Left ventricle myocardium superior (tissue), 1 donor: ENCODE data around the gene GSTM1. TPM values are rescaled to one million over a fixed set of nuclear protein-coding genes. Genes with fewer than 3 reads are reported as not detected.

Source experiments
- ATAC-seq: fragments of 200-7000 bp; cut with Tn5 transposase; one replicate; pipeline ENCODE4 v1.9.1; 2020; ENCODE audit warnings: mild to moderate bottlenecking, moderate library complexity
- DNase-seq: peaks from one replicate; pipeline ENCODE4 v3.0.0-alpha.2; 2020
- intact Hi-C: fragments of 100-400 bp; cut with micrococcal nuclease; formaldehyde crosslinking; loops from one replicate; pipeline ENCODE4 v1.11.0; 2022
- long read RNA-seq: library from polyadenylated mRNA; unstranded; transcript quantifications from one replicate; pipeline ENCODE4 v2.0.0, GENCODE V29; 2021
- total RNA-seq: library from RNA; stranded (reverse); fragmentation: NEBNext Ultra II Directional; extraction: Animal tissue kit (Norgen Biotek cat#: 25700); gene quantifications from one replicate; pipeline ENCODE4 v1.2.1, GENCODE V29; 2021
- donor health status: DM: no; HTN: yes; CAD: no; lungs with severe emphysema.

Gene GSTM1
- not detected for total RNA-seq
- long read RNA-seq, partial matches to known transcripts = 0 of 1 reads
- long read RNA-seq, other reads (novel, unspliced or antisense) = 1 of 1 reads

GRCh38 chr1:109687641-109688499 is at the start of gene GSTM1:
TSS of gene GSTM1 (plus strand) at chr1:109687817. CDS start at chr1:109687874, 57 bp downstream.
- intact Hi-C loops = no loop called here
- DNase-seq (no peak), ATAC-seq (no peak)

DNA sequence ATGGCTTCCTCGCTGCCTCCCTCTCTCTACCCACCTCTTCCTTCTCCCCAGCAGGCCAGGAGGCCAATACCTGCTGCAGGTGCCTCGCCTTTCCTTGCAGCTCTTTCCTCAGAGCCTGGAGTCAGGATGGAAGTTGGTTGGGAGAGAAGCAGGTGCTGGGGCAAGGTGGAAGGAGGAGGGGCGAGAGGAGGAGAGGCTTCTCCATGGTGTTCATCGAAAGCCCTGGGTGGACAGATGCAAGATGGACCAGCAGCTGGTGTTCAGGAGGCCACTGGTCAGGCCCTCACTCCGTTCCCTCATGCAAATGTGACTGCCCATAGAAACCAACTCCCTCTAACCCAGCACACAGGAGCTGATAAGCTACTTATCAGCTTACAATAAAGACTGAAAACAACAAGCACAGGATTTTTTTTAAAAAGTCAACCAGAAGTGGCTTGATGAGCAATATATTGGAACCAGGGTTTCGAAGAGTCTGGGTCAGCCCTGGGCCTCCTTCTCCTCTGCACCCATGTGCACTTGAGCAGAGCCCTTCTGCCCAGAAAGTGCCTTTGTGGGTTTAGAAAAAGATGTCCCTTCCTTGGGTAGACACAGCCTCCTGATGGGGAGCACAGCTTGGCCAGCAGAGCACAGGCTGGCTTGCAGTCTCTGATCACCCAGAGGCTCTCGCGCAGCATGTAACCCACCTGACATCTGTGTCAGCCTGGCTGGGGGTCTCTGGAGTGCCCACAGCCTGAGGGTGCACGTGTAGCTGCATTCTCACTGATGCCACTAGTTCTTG is 48.4 kb upstream of the GSTM1 start:
- no peak for DNase-seq
- intact Hi-C loops = no loop called here
- no peak for ATAC-seq

DNA sequence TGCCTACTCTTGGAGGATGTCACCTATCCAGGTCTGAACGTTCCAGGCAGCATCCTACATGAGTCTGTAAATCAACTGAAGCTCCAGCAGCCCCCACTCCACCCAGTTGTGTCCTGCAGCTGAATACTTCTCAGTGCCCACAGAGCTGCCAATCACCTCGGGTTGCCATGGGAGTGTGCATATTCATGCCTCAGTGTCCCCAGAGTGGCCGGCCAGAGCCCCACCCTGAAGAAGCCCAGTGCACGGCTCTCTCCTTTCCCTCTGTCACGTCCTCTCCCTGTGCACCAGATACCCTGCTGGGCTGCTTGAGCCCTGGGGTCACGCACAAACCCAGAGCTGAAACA is 47.8 kb upstream of the GSTM1 start:
- DNase-seq (no peak), ATAC-seq (no peak)
- intact Hi-C loops = loop anchor here (5.0 kb wide), 2 partner anchors 93 to 132 kb away; partner anchors contain the start of gene GNAI3

DNA sequence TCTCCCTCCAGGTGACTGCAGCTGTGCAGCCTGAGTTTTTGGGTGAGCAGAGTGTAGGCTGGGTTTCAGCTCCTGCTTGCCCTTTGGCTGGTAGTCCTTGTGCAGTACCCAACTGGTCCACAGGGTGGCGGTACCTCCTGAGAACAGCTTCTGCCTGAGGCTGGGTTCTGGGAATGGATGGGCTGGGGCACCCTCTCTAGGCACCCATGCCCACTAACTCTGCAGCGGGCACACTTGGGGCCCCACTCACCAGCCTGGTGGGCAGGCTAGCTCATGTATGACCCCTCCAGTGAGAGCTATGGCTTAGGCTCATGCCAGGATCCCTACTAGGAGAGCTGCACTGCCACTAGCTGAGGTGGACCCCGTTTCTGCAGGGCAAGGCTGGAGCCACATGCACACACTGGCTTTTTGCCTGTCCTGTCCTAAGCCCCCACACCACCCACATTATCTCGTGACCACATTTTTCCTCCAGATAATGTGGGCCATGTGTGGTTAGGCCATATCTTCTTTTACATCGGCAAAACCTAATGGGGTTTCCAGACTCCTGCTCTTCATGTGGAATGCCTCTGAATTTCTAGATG is 47.2 kb upstream of the GSTM1 start:
- peak; percentile 91 for DNase-seq
- ATAC-seq = peak; percentile 64
- intact Hi-C loops = loop anchor here (5.0 kb wide), 2 partner anchors 93 to 132 kb away; partner anchors contain the start of gene GNAI3

DNA sequence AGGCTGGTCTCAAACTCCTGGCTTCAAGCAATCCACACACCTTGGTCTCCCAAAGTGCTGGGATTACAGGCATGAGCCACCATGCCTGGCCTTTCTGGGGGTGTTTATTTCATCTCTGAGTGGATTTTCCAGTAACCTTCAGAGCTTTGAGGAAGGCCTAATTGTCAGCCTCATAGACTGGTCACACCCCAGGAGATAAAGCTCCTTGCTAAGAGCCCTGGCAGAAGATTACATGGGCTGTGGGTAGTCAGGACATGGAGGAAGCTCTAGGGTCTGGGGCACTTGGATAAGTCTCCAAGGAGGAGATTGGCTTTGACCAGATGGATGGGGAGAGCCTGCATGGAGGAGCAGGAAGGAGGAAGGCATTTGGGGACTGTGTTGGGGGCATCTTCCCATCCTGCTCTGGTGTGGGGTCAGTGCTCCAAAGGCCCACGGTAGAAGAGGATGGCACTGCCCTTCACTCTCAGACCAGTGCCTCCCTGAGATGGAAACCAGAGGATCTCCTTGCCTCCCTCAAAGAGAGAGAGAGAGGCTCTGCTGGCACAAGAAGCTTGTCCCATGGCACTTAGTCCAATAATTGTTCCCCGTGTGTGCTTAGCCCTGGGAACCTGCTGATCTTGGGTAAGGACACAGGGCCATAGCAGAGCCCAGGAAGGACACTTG is 46.4 kb upstream of the GSTM1 start:
- no peak for ATAC-seq
- intact Hi-C loops = loop anchor here (5.0 kb wide), 2 partner anchors 94 to 131 kb away; partner anchors contain the start of gene GNAI3
- DNase-seq = no peak

DNA sequence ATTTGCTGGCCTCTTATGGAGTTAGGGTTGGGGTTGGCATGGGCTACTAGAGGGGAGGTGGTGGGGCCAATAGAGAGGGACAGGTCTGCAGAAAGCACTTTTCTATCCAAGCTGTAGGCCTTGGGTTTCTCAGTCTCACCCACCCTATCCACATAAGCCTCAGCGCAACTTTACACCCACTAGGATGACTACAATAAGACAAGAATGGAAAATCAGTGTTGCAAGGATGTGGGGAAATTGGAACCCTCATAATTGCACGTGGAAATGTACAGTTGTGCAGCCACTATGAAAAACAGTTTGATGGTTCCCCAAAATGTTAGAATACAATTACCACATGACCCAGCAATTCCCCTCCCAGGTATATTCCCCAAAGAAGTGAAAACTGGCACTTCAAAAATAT is 45.8 kb upstream of the GSTM1 start:
- ATAC-seq (no peak), DNase-seq (no peak)
- intact Hi-C loops = loop anchor here (5.0 kb wide), 2 partner anchors 95 to 130 kb away; partner anchors contain the start of gene GNAI3

GRCh38 chr1:109642626-109643025 is 45.0 kb upstream of the GSTM1 start:
- DNase-seq = no peak
- intact Hi-C loops = loop anchor here (5.0 kb wide), 2 partner anchors 95 to 130 kb away; partner anchors contain the start of gene GNAI3
- no peak for ATAC-seq

- intact Hi-C loops = loop anchor here (5.0 kb wide), 2 partner anchors 96 to 129 kb away; partner anchors contain the start of gene GNAI3
- peak; percentile 90 for ATAC-seq
- DNase-seq = peak; percentile 91
These were observed 44.0 kb upstream of the GSTM1 start for GRCh38 chr1:109643385-109644230.

GRCh38 chr1:109644670-109645069 is 42.9 kb upstream of the GSTM1 start:
- intact Hi-C loops = loop anchor here (5.0 kb wide), 2 partner anchors 97 to 128 kb away; partner anchors contain the start of gene GNAI3
- DNase-seq (no peak), ATAC-seq (no peak)

GRCh38 chr1:109649491-109649914 is 38.1 kb upstream of the GSTM1 start:
- DNase-seq (no peak), ATAC-seq (peak; percentile 47)
- intact Hi-C loops = no loop called here

GRCh38 chr1:109650609-109651008 is 37.0 kb upstream of the GSTM1 start:
- DNase-seq (no peak), ATAC-seq (no peak)
- intact Hi-C loops = no loop called here

DNA sequence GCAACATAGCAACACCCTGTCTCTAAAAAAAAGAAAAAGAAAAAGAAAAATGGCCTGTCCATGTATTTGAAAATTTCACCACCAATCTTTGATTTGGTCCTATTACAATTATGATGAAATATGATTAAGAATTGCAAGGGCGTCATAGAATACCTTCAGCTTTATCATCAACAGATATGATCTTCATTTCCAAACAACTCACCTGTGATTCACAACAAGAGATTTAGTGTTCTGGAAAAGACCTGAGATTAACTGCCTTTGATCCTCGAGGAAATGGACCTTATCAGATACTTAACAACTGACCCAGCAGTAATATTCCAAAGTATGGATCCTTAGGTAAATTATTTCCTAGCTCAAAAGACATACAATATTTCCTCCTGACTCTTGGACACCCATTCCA is 35.2 kb upstream of the GSTM1 start:
- DNase-seq = no peak
- ATAC-seq = no peak
- intact Hi-C loops = no loop called here

- ATAC-seq (no peak), DNase-seq (no peak)
- intact Hi-C loops = no loop called here
These were observed 34.3 kb upstream of the GSTM1 start for GRCh38 chr1:109653306-109653705.

DNA sequence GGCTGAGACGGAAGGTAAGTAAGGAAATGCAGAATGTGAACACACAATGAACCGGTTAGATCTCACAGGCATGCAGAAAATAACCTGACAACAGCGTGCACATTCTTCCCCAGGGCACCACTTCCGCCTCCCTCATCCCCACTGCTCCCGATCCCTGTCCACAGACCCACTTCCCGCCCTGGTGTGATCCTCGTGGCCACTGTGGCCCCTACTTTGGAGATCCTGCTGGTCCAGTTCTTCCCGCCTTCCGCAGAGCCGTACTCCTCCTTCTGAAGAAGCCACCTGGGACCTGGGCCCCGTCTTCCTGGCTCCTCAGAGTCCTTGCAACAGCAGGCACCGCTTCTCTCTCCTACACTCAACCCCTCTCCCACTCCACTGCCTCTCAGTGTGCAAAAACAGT is 33.1 kb upstream of the GSTM1 start:
- intact Hi-C loops = no loop called here
- ATAC-seq (no peak), DNase-seq (no peak)

DNA sequence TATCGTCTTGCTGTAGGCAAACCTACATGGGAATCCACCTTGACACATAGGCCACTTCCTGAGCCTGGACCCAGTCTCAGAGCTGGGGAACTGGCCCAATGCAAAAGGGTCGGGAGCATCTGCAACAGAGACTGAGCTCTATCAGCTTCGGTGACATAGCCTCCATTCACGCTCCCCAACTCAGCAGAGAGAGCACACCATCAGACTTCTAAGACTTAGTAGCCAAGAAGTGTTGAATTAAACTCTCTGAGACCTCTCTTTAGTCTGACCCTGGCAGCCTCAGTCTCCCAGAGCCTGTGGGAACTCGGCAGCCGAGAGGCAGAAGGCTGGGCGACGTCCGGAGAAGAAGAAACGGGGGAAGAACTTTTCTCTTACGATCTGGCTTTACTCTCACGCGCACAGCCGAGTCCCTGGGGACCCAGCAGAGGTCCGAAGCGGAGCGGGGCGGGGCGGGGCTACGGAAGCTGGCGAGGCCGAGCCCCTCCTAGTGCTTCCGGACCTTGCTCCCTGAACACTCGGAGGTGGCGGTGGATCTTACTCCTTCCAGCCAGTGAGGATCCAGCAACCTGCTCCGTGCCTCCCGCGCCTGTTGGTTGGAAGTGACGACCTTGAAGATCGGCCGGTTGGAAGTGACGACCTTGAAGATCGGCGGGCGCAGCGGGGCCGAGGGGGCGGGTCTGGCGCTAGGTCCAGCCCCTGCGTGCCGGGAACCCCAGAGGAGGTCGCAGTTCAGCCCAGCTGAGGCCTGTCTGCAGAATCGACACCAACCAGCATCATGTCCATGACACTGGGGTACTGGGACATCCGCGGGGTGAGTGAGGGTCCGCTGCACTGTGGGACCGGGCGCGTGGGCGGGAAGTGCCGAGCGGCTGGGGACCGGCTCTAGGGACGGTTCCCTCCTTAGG is 31.8 kb upstream of the GSTM1 start, which contains the start of gene GSTM4:
Gene GSTM4, plus strand, starts transcription at position 485 of the 905 bp plus-strand sequence. Its CDS starts 291 bp downstream, at position 776.
- ATAC-seq (peak; percentile 97), DNase-seq (peak; percentile 94)
- intact Hi-C loops = no loop called here

- no peak for ATAC-seq
- intact Hi-C loops = no loop called here
These were observed 30.2 kb upstream of the GSTM1 start for GRCh38 chr1:109657395-109657794.

DNA sequence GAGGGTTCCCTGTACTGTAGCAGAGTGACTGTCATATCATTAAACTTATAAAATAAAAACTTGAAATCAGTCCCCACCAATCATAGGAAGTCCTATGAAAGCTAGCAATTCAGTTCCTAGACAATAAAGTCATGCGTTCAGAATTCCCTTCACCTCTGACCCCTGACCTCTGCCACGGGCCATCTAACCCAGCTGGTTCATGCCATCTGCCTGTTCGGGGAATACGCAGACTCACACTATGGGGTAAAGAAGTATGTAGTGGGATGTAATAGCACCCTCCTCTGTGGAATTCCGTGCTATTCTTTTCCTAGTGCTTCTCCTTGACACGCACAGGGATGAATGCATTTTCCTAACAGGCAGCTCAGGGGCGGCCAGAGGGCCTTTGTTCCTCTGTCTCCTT is 29.6 kb upstream of the GSTM1 start:
- intact Hi-C loops = no loop called here

More at GRCh38 chr1:109657395-109657794, 30.2 kb upstream of the GSTM1 start:
- DNase-seq = no peak

More for the DNA sequence above, 29.6 kb upstream of the GSTM1 start:
- no peak for DNase-seq
- ATAC-seq = no peak
